GM06990 (cell line): ENCODE data around the gene ADAM10.

Source experiments
- DNase-seq: peaks from one replicate; pipeline ENCODE4 v3.0.0-alpha.2; 2011; ENCODE audit not compliant: insufficient read length; ENCODE audit errors: extremely low read depth
- H3K27me3 ChIP-seq: replicated peaks from 2 replicates; pipeline ENCODE4 v1.6.0; 2011; ENCODE audit warnings: low read length; ENCODE audit not compliant: control insufficient read depth, insufficient read depth
- H3K36me3 ChIP-seq: 2 replicates; pipeline ENCODE4 v1.5.1; 2011; ENCODE audit warnings: low read length; ENCODE audit not compliant: control insufficient read depth, insufficient read depth
- H3K4me3 ChIP-seq: replicated peaks from 2 replicates; pipeline ENCODE4 v1.5.1; 2011; ENCODE audit warnings: low read depth, mild to moderate bottlenecking, control low read depth, low read length
- TF ChIP-seq, protein P1 (sequence below): IDR thresholded peaks from 2 replicates; pipeline ENCODE4 v1.5.1; 2011; ENCODE audit warnings: low read length, control low read depth, mild to moderate bottlenecking, inconsistent platforms; ENCODE audit not compliant: insufficient read depth, poor library complexity, severe bottlenecking

ADAM10 gene

DNA sequence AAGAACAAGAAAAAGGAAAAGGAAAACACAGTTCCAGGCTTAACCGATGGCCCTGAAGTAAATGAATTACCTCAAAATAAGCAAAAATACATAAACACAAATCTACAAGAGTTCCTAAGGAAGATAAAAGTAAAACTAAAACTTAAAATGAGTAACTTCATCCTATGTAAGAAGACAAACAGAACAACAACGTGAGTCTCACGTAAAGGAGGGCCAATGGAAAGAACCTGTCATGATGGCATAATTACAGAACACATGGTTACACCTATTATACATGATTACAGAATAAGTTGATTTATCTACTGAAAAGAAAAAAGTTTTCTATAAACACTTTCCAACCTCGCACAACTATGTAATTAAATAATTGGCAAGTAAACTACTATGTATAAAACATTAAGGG is 42.1 kb downstream of the ADAM10 start:
- TF ChIP-seq, protein P1, sequence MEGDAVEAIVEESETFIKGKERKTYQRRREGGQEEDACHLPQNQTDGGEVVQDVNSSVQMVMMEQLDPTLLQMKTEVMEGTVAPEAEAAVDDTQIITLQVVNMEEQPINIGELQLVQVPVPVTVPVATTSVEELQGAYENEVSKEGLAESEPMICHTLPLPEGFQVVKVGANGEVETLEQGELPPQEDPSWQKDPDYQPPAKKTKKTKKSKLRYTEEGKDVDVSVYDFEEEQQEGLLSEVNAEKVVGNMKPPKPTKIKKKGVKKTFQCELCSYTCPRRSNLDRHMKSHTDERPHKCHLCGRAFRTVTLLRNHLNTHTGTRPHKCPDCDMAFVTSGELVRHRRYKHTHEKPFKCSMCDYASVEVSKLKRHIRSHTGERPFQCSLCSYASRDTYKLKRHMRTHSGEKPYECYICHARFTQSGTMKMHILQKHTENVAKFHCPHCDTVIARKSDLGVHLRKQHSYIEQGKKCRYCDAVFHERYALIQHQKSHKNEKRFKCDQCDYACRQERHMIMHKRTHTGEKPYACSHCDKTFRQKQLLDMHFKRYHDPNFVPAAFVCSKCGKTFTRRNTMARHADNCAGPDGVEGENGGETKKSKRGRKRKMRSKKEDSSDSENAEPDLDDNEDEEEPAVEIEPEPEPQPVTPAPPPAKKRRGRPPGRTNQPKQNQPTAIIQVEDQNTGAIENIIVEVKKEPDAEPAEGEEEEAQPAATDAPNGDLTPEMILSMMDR = no peak
- peaks cover 1% of the 10 kb centered on the region; the same call in 1 of the 2 replicates for H3K36me3 ChIP-seq
- DNase-seq = no peak

DNA sequence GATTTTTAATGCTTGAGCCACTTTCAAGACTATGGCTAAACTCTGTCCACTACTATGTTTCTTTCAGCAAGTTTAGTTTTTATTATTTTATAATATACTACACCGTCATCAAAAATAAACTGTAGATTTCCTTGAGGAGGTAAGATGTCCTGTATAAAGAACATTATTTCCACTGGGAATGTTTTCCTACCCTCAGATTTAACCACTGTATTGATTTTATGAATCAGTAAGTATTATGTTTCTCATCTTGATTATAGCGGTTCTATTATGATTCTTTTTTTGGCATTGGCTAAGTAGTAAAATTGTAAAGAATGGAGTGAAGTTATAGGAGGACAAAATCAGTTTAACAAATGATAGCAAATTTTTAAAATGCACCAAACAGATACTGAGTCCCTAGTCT is 44.4 kb downstream of the ADAM10 start:
- Histone ChIP-seq H3K27me3 (no peaks in the 10 kb centered on the region), H3K36me3 (peaks cover 1% of the 10 kb centered on the region; the same call in 1 of the 2 replicates), H3K4me3 (no peak overlapping the region)
- no peak for DNase-seq
- TF ChIP-seq, protein P1 = no peak

More for the DNA sequence above, 42.1 kb downstream of the ADAM10 start:
- Histone ChIP-seq H3K27me3 (no peaks in the 10 kb centered on the region), H3K4me3 (no peak overlapping the region)

DNA sequence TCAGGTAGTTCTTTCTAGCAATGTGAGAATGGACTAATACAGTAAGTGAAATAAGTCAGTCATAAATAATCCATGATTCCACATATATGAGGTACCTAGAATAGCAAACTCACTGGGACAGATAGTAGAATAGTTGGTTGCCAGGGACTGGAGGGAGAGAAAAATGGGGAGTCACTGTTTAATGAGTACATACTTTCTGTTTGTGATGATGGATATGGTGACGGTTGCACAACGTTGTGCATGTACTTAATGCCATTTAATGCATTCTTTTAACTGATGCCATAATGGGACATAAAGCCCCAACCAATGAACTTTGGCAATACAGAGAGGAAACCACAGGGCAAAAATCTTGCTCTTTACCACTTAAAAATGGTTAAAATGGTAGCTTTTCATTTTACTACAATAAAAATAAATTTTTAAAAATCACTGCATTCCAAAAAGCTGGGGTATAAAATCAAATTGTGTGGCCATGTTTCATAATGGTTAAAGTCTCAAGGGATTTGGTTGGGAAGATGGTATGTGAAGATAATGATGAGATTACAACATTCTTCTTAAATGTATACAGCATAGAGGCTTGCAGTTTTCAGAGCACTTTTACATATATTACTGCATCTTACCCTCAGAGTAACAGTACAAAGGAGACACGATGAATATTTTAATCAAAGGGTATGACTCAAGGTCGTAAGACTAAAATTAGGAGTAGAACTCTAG is 45.2 kb downstream of the ADAM10 start:
- no peak for DNase-seq
- no peak overlapping the region for H3K4me3 ChIP-seq
- H3K36me3 ChIP-seq = peaks cover 1% of the 10 kb centered on the region; the same call in 1 of the 2 replicates
- TF ChIP-seq, protein P1 = no peak
- H3K27me3 ChIP-seq = no peaks in the 10 kb centered on the region

DNA sequence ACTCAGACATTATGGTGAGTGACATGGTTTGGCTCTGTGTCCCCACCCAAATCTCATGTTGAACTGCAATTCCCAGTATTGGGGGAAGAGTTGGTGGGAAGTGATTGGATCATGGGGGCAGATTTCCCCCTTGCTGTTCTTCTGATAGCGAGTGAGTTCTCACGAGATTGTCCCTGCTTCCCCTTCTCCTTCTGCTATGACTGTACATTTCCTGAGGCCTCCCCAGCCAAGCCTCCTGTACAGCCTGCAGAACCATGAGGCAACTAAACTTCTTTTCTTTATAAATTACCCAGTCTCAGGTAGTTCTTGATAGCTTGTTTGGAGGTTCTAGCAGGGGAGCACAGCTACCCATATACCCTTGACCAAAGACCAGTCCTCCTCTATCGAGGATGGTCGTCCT is 45.9 kb downstream of the ADAM10 start:
- TF ChIP-seq, protein P1 = no peak
- peaks cover 1% of the 10 kb centered on the region; the same call in 1 of the 2 replicates for H3K36me3 ChIP-seq
- DNase-seq = no peak
- H3K4me3 ChIP-seq = no peak overlapping the region
- no peaks in the 10 kb centered on the region for H3K27me3 ChIP-seq

DNA sequence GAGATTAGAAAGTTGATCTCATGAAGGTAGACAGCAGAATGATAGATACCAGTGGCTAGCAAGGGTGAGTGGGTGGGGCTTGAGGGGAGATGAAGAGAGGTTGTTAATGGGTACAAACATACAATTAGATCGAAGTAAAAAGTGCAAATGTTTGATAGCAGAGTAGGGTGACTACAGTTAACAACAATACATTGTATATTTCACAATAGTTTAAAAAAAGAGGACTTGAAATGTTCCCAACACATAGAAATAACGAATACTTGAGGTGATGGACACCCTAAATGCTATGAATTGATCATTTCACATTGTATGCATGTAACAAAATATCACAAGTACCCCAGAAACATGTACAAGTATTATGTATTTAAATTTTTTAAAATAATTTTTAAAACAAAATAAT is 47.3 kb downstream of the ADAM10 start:
- Histone ChIP-seq H3K4me3 (no peak overlapping the region), H3K36me3 (peaks cover 1% of the 10 kb centered on the region; the same call in 1 of the 2 replicates), H3K27me3 (no peaks in the 10 kb centered on the region)
- TF ChIP-seq, protein P1 = no peak
- no peak for DNase-seq
